SU-DHL-6 (cell line): ENCODE measurements around the gene PDCL3.

Experiments used
- H2AFZ ChIP-seq: fragments of 200-600 bp; sonication (generic); 2 replicates; pipeline ENCODE4 v1.6.1; 2014; ENCODE audit warnings: low read depth, mild to moderate bottlenecking, moderate library complexity, mixed read lengths, antibody characterized with exemption, low read length; ENCODE audit not compliant: severe bottlenecking
- H3F3A ChIP-seq: fragments of 200-600 bp; shearing (Covaris generic); 2 replicates; pipeline ENCODE4 v1.6.0; 2016; ENCODE audit warnings: antibody characterized with exemption, mild to moderate bottlenecking; ENCODE audit not compliant: insufficient read depth
- H3K27ac ChIP-seq: fragments of 200-600 bp; sonication (generic); 2 replicates; pipeline ENCODE4 v1.5.1; 2016; ENCODE audit warnings: low read depth, mild to moderate bottlenecking, low read length, moderate library complexity, mixed read lengths
- H3K27me3 ChIP-seq: fragments of 200-600 bp; sonication (generic), shearing (Covaris generic); 2 replicates; pipeline ENCODE4 v1.6.0; 2014; ENCODE audit warnings: mild to moderate bottlenecking, low read length
- H3K36me3 ChIP-seq: fragments of 200-600 bp; sonication (generic); 2 replicates; pipeline ENCODE4 v1.6.1; 2014; ENCODE audit warnings: mild to moderate bottlenecking, low read length, mixed read lengths
- H3K4me2 ChIP-seq: fragments of 300-600, 200-600 bp; shearing (Covaris generic), sonication (generic); 2 replicates; pipeline ENCODE4 v1.6.0; 2014; ENCODE audit warnings: low read length, low read depth, mild to moderate bottlenecking; ENCODE audit not compliant: poor library complexity, severe bottlenecking
- H3K4me3 ChIP-seq: fragments of 200-600 bp; sonication (generic); 2 replicates; pipeline ENCODE4 v1.5.1; 2014; ENCODE audit warnings: antibody characterized with exemption, low read length, mild to moderate bottlenecking, mixed read lengths; ENCODE audit not compliant: insufficient read depth, poor library complexity, severe bottlenecking
- H3K79me2 ChIP-seq: fragments of 200-600 bp; sonication (generic); 2 replicates; pipeline ENCODE4 v1.6.1; 2014; ENCODE audit warnings: mild to moderate bottlenecking, low read length, moderate library complexity; ENCODE audit not compliant: insufficient read depth
- H3K9ac ChIP-seq: fragments of 200-600 bp; sonication (generic); 2 replicates; pipeline ENCODE4 v1.7.0; 2014; ENCODE audit warnings: mild to moderate bottlenecking, low read length
- H3K9me2 ChIP-seq: fragments of 200-600 bp; sonication (generic); replicated peaks from 2 replicates; pipeline ENCODE4 v1.6.1; 2014; ENCODE audit warnings: low read length; ENCODE audit not compliant: insufficient read depth
- H3K9me3 ChIP-seq: fragments of 200-600 bp; sonication (generic); 2 replicates; pipeline ENCODE4 v1.6.1; 2014; ENCODE audit warnings: low read length, mixed read lengths; ENCODE audit not compliant: insufficient read depth
- H4K20me1 ChIP-seq: fragments of 200-600 bp; sonication (generic); 2 replicates; pipeline ENCODE4 v1.6.1; 2014; ENCODE audit warnings: low read depth, mild to moderate bottlenecking, antibody characterized with exemption, low read length, moderate library complexity, mixed read lengths
- EZH2phosphoT487 ChIP-seq: fragments of 200-600 bp; sonication (generic), shearing (Covaris generic); conservative IDR thresholded peaks from 2 replicates; pipeline ENCODE4 v1.6.1; 2018; ENCODE audit warnings: mild to moderate bottlenecking, antibody characterized with exemption, low read length, moderate library complexity, mixed read lengths
- TF ChIP-seq, protein P1 (sequence below): fragments of 200-600 bp; sonication (generic); IDR thresholded peaks from one replicate; pipeline ENCODE4 v1.5.1; 2017; ENCODE audit warnings: antibody characterized with exemption, mild to moderate bottlenecking, low read length, moderate library complexity; ENCODE audit not compliant: insufficient read depth, poor library complexity, severe bottlenecking

Gene PDCL3

DNA sequence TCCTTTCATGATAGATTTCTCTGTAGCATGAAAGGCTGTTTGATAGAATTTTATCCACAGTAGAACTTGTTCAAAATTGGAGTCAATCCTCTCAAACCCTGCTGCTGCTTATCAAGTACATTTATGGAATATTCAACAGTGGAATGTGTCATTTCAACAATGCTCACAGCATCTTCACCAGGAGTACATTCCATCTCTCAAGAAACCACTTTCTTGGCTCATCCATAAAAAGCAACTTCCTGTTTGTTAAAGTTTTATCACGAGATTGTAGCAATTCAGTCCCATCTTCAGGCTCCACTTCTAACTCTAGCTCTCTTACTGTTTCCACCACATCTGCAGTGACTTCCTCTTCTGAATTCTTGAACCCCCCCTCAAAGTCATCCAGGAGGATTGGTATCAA is 29.4 kb downstream of the PDCL3 start:
- TF ChIP-seq, protein P1, sequence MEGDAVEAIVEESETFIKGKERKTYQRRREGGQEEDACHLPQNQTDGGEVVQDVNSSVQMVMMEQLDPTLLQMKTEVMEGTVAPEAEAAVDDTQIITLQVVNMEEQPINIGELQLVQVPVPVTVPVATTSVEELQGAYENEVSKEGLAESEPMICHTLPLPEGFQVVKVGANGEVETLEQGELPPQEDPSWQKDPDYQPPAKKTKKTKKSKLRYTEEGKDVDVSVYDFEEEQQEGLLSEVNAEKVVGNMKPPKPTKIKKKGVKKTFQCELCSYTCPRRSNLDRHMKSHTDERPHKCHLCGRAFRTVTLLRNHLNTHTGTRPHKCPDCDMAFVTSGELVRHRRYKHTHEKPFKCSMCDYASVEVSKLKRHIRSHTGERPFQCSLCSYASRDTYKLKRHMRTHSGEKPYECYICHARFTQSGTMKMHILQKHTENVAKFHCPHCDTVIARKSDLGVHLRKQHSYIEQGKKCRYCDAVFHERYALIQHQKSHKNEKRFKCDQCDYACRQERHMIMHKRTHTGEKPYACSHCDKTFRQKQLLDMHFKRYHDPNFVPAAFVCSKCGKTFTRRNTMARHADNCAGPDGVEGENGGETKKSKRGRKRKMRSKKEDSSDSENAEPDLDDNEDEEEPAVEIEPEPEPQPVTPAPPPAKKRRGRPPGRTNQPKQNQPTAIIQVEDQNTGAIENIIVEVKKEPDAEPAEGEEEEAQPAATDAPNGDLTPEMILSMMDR, result no peak
- TF ChIP-seq EZH2phosphoT487, result no peak
- no peaks in the 10 kb centered on the region for H3K36me3 ChIP-seq
- H3K4me3 ChIP-seq, result no peak overlapping the region
- no peak overlapping the region for H2AFZ ChIP-seq
- H3K9ac ChIP-seq, result no peak overlapping the region
- no peaks in the 10 kb centered on the region for H3F3A ChIP-seq
- H3K79me2 ChIP-seq, result no peaks in the 10 kb centered on the region
- no peak overlapping the region for H3K27ac ChIP-seq
- H3K9me2 ChIP-seq, result no peaks in the 10 kb centered on the region
- H3K27me3 ChIP-seq, result no peaks in the 10 kb centered on the region
- H4K20me1 ChIP-seq, result no peaks in the 10 kb centered on the region
- H3K4me2 ChIP-seq, result no peak overlapping the region
- H3K9me3 ChIP-seq, result no peaks in the 10 kb centered on the region

- H3F3A ChIP-seq, result no peaks in the 10 kb centered on the region
- TF ChIP-seq EZH2phosphoT487, result no peak
- TF ChIP-seq, protein P1, result no peak
These were observed 33.7 kb downstream of the PDCL3 start for GRCh38 chr2:100596465-100596864.

GRCh38 chr2:100599566-100599965 is 36.8 kb downstream of the PDCL3 start:
- H3K9ac ChIP-seq, result no peak overlapping the region
- no peaks in the 10 kb centered on the region for H3K27me3 ChIP-seq
- H3K9me2 ChIP-seq, result no peaks in the 10 kb centered on the region
- H3K79me2 ChIP-seq, result no peaks in the 10 kb centered on the region
- no peaks in the 10 kb centered on the region for H4K20me1 ChIP-seq
- no peaks in the 10 kb centered on the region for H3F3A ChIP-seq
- H3K4me2 ChIP-seq, result no peak overlapping the region
- TF ChIP-seq EZH2phosphoT487, result no peak
- TF ChIP-seq, protein P1, result no peak
- H2AFZ ChIP-seq, result no peak overlapping the region
- H3K9me3 ChIP-seq, result no peaks in the 10 kb centered on the region
- no peak overlapping the region for H3K27ac ChIP-seq
- no peaks in the 10 kb centered on the region for H3K36me3 ChIP-seq
- H3K4me3 ChIP-seq, result no peak overlapping the region

More at GRCh38 chr2:100596465-100596864, 33.7 kb downstream of the PDCL3 start:
- Histone ChIP-seq H3K27ac (no peak overlapping the region), H3K79me2 (no peaks in the 10 kb centered on the region), H3K4me2 (no peak overlapping the region), H3K9me3 (no peaks in the 10 kb centered on the region), H2AFZ (no peak overlapping the region), H3K4me3 (no peak overlapping the region), H3K9me2 (no peaks in the 10 kb centered on the region), H3K27me3 (no peaks in the 10 kb centered on the region), H4K20me1 (no peaks in the 10 kb centered on the region), H3K9ac (no peak overlapping the region), H3K36me3 (no peaks in the 10 kb centered on the region)

DNA sequence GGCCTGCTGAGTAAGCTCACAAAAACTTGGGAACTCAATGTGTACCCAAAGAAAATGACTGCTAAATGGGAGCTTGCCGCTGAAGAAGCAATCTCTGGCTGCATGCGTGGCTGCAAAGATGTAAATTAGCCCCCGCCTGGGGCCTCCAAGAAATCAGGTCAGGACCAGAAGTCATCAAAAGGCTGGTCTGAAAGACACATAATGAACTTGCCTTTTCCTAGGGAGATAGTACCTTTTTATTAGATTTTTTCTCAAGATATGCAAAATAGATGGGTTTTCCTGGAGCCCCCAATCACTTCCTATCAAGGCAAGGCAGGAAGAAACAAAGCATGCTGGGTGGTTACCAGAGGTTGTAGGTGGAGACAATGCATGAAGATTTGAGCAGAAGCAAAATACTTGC is 38.9 kb downstream of the PDCL3 start:
- no peak overlapping the region for H3K4me3 ChIP-seq
- no peaks in the 10 kb centered on the region for H3F3A ChIP-seq
- no peaks in the 10 kb centered on the region for H3K27me3 ChIP-seq
- no peak overlapping the region for H3K27ac ChIP-seq
- TF ChIP-seq, protein P1, result no peak
- TF ChIP-seq EZH2phosphoT487, result no peak
- no peaks in the 10 kb centered on the region for H3K79me2 ChIP-seq
- H3K9me2 ChIP-seq, result no peaks in the 10 kb centered on the region
- H3K4me2 ChIP-seq, result no peak overlapping the region
- H3K9ac ChIP-seq, result no peak overlapping the region
- H4K20me1 ChIP-seq, result no peaks in the 10 kb centered on the region
- H3K36me3 ChIP-seq, result no peaks in the 10 kb centered on the region
- no peak overlapping the region for H2AFZ ChIP-seq
- H3K9me3 ChIP-seq, result no peaks in the 10 kb centered on the region
